Measurements from ENCODE around the gene VPS54. TPM values are rescaled to one million over a fixed set of nuclear protein-coding genes. Genes with fewer than 3 reads are reported as not detected.

The VPS54 gene
- total RNA-seq, 1 donor from 2014 or later = 44.3 TPM

GRCh38 chr2:64012115-64012514, 7.1 kb downstream of the VPS54 start:
- H3K4me2 ChIP-seq = no peak overlapping the region
- H3F3A ChIP-seq (ENCODE audit: low read depth) = peaks cover 3% of the 10 kb centered on the region
- H3K9me3 ChIP-seq (ENCODE audit: low read depth) = no peaks in the 10 kb centered on the region
- no peak overlapping the region for H3K27ac ChIP-seq
- H3K9me3 Mint-ChIP-seq = no peaks in the 10 kb centered on the region
- peaks cover 88% of the 10 kb centered on the region for H3K79me2 ChIP-seq (ENCODE audit: low read depth)
- no peaks in the 10 kb centered on the region for H3K36me3 ChIP-seq
- H3K27ac Mint-ChIP-seq = no peak overlapping the region
- no peak overlapping the region for H2AFZ ChIP-seq (replicated peaks)
- H4K20me1 ChIP-seq (ENCODE audit: low read depth) = peaks cover 49% of the 10 kb centered on the region
- peaks cover 5% of the 10 kb centered on the region for H3K4me1 Mint-ChIP-seq
- no peak for DNase-seq (ENCODE audit: low spot score)
- no peak overlapping the region for H3K4me3 ChIP-seq
- H3K27me3 ChIP-seq = no peaks in the 10 kb centered on the region
- H3K4me3 Mint-ChIP-seq = no peak overlapping the region
- no peaks in the 10 kb centered on the region for H3K27me3 Mint-ChIP-seq (ENCODE audit: insufficient read depth, low read depth)
- peaks cover 24% of the 10 kb centered on the region for H3K36me3 Mint-ChIP-seq
- H3K9ac ChIP-seq = no peak overlapping the region
- TF ChIP-seq EZH2phosphoT487 (IDR thresholded peaks at IDR 0.05) = no peak
- TF ChIP-seq CTCF (IDR thresholded peaks at IDR 0.05) = no peak
- TF ChIP-seq EZH2 (IDR thresholded peaks at IDR 0.05) = no peak
- H3K4me1 ChIP-seq = no peaks in the 10 kb centered on the region

GRCh38 chr2:64008434-64009009, 10.7 kb downstream of the VPS54 start:
- Histone ChIP-seq H4K20me1 (ENCODE audit: low read depth) (peaks cover 22% of the 10 kb centered on the region), H3K4me1 (no peaks in the 10 kb centered on the region), H3K4me3 (no peak overlapping the region), H3K36me3 (no peaks in the 10 kb centered on the region), H3K9ac (no peak overlapping the region), H3K27ac (no peak overlapping the region), H3K4me2 (no peak overlapping the region), H3K9me3 (ENCODE audit: low read depth) (no peaks in the 10 kb centered on the region), H3K27me3 (no peaks in the 10 kb centered on the region), H3K79me2 (ENCODE audit: low read depth) (peaks cover 76% of the 10 kb centered on the region), H2AFZ (replicated peaks) (no peak overlapping the region), H3F3A (ENCODE audit: low read depth) (no peaks in the 10 kb centered on the region)
- H3K36me3 Mint-ChIP-seq = peaks cover 27% of the 10 kb centered on the region
- H3K4me1 Mint-ChIP-seq = no peaks in the 10 kb centered on the region
- no peaks in the 10 kb centered on the region for H3K27me3 Mint-ChIP-seq (ENCODE audit: insufficient read depth, low read depth)
- TF ChIP-seq CTCF (IDR thresholded peaks at IDR 0.05) = no peak
- no peak for TF ChIP-seq EZH2 (IDR thresholded peaks at IDR 0.05)
- TF ChIP-seq EZH2phosphoT487 (IDR thresholded peaks at IDR 0.05) = no peak
- H3K27ac Mint-ChIP-seq = no peak overlapping the region
- H3K4me3 Mint-ChIP-seq = no peak overlapping the region
- peaks cover 3% of the 10 kb centered on the region for H3K9me3 Mint-ChIP-seq
- DNase-seq (ENCODE audit: low spot score) = no peak

- H3K4me3 Mint-ChIP-seq = no peak overlapping the region
- peaks cover 22% of the 10 kb centered on the region for H4K20me1 ChIP-seq (ENCODE audit: low read depth)
- H3K27me3 Mint-ChIP-seq (ENCODE audit: insufficient read depth, low read depth) = no peaks in the 10 kb centered on the region
- no peak for TF ChIP-seq EZH2phosphoT487 (IDR thresholded peaks at IDR 0.05)
- TF ChIP-seq CTCF (IDR thresholded peaks at IDR 0.05) = no peak
- TF ChIP-seq EZH2 (IDR thresholded peaks at IDR 0.05) = no peak
- DNase-seq (ENCODE audit: low spot score) = no peak
- no peaks in the 10 kb centered on the region for H3K9me3 ChIP-seq (ENCODE audit: low read depth)
- no peaks in the 10 kb centered on the region for H3K4me1 Mint-ChIP-seq
- H3K27ac ChIP-seq = no peak overlapping the region
- peaks cover 3% of the 10 kb centered on the region for H3K9me3 Mint-ChIP-seq
- no peak overlapping the region for H3K4me3 ChIP-seq
- no peaks in the 10 kb centered on the region for H3F3A ChIP-seq (ENCODE audit: low read depth)
- H2AFZ ChIP-seq (replicated peaks) = no peak overlapping the region
- H3K79me2 ChIP-seq (ENCODE audit: low read depth) = peaks cover 78% of the 10 kb centered on the region
- no peaks in the 10 kb centered on the region for H3K4me1 ChIP-seq
- H3K36me3 ChIP-seq = no peaks in the 10 kb centered on the region
- H3K36me3 Mint-ChIP-seq = peaks cover 28% of the 10 kb centered on the region
- H3K27ac Mint-ChIP-seq = no peak overlapping the region
- no peak overlapping the region for H3K9ac ChIP-seq
- H3K4me2 ChIP-seq = no peak overlapping the region
- no peaks in the 10 kb centered on the region for H3K27me3 ChIP-seq
Observed at GRCh38 chr2:64007924-64008323, 11.3 kb downstream of the VPS54 start.
